ENCODE data around the gene FAM76A.
"Not testable (repeated sequence)": the region's sequence is repeated elsewhere in the genome, so short reads cannot be mapped to it uniquely, and the experiment has no call there.

FAM76A gene

DNA sequence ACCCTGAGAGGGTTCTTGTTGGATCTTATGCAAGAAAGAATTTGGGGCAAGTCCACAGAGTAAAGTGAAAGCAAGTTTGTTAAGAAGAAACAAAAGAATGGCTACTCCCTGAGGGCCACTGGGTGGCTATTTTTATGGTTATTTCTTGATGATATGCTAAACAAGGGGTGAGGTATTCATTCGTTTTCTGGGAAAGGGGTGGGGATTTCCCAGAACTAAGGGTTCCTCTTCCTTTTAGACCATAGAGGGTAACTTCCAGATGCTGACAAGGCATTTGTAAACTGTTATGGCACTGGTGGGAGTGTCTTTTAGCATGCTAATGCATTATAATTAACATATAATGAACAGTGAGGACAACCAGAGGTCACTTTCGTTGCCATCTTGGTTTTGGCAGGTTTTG, 35.6 kb upstream of the FAM76A start:
- Histone ChIP-seq H3K27me3 (ENCODE audit: insufficient read depth, low read length) (no peaks in the 10 kb centered on the region), H3K79me2 (ENCODE audit: control insufficient read depth, insufficient read depth, low read length, unreplicated experiment) (no peaks in the 10 kb centered on the region), H3K27ac (ENCODE audit: low read depth, low read length) (peak overlapping the region; percentile 38), H3K36me3 (ENCODE audit: insufficient read depth, low read length) (no peaks in the 10 kb centered on the region), H3K4me1 (ENCODE audit: control insufficient read depth, insufficient read depth, low read length, unreplicated experiment) (peaks cover 12% of the 10 kb centered on the region), H3K4me3 (ENCODE audit: low read depth, low read length) (peak overlapping the region; percentile 63), H2AFZ (ENCODE audit: low read length, unreplicated experiment) (peak overlapping the region; percentile 98)

DNA sequence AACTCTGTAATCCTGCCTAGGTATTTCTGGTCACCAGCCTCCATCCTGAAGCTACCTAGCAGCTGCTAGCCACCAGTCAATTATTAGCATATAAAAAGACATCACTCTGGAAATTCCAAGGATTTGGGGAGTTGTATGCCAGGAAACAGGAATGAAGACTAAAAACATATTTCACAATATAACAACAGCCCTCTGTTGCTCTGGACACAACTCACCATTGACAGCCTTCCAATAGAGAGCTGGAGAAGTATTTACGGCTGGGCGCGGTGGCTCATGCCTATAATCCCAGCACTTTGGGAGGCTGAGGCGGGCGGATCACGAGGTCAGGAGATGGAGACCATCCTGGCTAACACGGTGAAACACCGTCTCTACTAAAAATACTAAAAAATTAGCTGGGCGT, 28.9 kb upstream of the FAM76A start:
- not testable (repeated sequence) for H3K36me3 ChIP-seq (ENCODE audit: insufficient read depth, low read length); H3K79me2 ChIP-seq (ENCODE audit: control insufficient read depth, insufficient read depth, low read length, unreplicated experiment); H2AFZ ChIP-seq (ENCODE audit: low read length, unreplicated experiment); H3K27ac ChIP-seq (ENCODE audit: low read depth, low read length); H3K4me3 ChIP-seq (ENCODE audit: low read depth, low read length); H3K4me1 ChIP-seq (ENCODE audit: control insufficient read depth, insufficient read depth, low read length, unreplicated experiment); H3K27me3 ChIP-seq (ENCODE audit: insufficient read depth, low read length)

DNA sequence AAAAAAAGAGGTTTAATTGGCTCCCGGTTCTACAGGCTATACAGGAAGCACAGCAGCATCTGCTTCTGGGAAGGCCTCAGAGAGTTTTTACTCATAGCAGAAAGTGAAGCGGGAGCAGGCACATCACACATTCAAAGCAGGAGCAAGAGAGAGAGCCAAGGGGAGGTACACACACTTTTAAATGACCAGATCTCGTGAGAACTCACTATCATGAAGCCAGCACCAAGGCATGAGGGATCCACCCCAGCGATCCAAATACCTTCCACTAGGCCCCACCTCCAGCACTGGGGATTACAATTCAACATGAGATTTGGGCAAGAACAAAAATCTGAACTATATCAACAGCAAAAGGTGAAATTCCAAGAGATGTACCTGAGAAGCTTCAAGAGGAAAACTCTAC, 20.8 kb upstream of the FAM76A start:
- no peaks in the 10 kb centered on the region for H3K79me2 ChIP-seq (ENCODE audit: control insufficient read depth, insufficient read depth, low read length, unreplicated experiment)
- H3K27me3 ChIP-seq (ENCODE audit: insufficient read depth, low read length): peaks cover 3% of the 10 kb centered on the region; the same call in 1 of the 2 replicates
- no peak overlapping the region for H2AFZ ChIP-seq (ENCODE audit: low read length, unreplicated experiment)
- no peaks in the 10 kb centered on the region for H3K4me1 ChIP-seq (ENCODE audit: control insufficient read depth, insufficient read depth, low read length, unreplicated experiment)
- H3K36me3 ChIP-seq (ENCODE audit: insufficient read depth, low read length): no peaks in the 10 kb centered on the region
- no peak overlapping the region for H3K4me3 ChIP-seq (ENCODE audit: low read depth, low read length)
- H3K27ac ChIP-seq (ENCODE audit: low read depth, low read length): no peak overlapping the region

DNA sequence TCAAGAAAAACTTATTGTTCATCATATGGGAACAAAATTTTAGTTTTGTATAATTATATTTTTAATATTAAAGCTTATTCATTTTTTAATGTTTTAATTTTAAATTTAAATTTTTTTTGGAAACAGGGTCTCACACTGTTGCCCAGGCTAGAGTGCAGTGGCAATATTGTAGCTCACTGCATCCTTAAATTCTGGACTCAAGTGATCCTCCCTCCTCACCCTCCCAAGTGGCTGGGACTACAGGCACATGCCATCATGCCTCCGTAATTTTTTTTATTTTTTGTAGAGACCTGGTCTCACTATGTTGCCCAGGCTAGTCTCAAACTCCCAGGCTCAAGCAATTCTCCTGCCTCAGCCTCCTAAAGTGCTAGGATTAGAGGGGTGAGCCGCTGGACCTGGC, 20.2 kb upstream of the FAM76A start:
- no peak overlapping the region for H3K27ac ChIP-seq (ENCODE audit: low read depth, low read length)
- H3K79me2 ChIP-seq (ENCODE audit: control insufficient read depth, insufficient read depth, low read length, unreplicated experiment): no peaks in the 10 kb centered on the region
- H3K36me3 ChIP-seq (ENCODE audit: insufficient read depth, low read length): no peaks in the 10 kb centered on the region
- H3K4me3 ChIP-seq (ENCODE audit: low read depth, low read length): no peak overlapping the region
- H3K27me3 ChIP-seq (ENCODE audit: insufficient read depth, low read length): peaks cover 1% of the 10 kb centered on the region; the same call in 1 of the 2 replicates
- no peak overlapping the region for H2AFZ ChIP-seq (ENCODE audit: low read length, unreplicated experiment)
- H3K4me1 ChIP-seq (ENCODE audit: control insufficient read depth, insufficient read depth, low read length, unreplicated experiment): no peaks in the 10 kb centered on the region

DNA sequence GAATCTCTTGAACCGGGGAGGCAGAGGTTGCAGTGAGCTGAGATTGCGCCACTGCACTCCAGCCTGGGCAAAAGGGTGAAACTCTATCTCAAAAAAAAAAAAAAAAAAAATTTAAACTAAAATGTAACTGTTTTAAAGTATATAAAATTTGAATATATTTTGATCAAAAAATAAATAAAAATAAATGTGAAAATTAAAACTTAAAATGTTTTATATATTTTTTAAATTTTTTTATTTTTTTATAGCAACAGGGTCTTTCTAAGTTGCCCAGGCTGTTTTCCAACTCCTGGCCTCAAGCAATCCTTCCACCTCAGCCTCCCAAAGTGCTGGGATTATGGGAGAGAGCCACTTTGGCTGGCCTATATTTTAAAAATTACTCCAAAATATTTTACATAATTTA, 15.2 kb upstream of the FAM76A start:
- no peaks in the 10 kb centered on the region for H3K4me1 ChIP-seq (ENCODE audit: control insufficient read depth, insufficient read depth, low read length, unreplicated experiment)
- no peak overlapping the region for H3K27ac ChIP-seq (ENCODE audit: low read depth, low read length)
- no peaks in the 10 kb centered on the region for H3K36me3 ChIP-seq (ENCODE audit: insufficient read depth, low read length)
- 0 out of 2 replicates have a peak, but pooled peaks cover 2% of the 10 kb centered on the region for H3K27me3 ChIP-seq (ENCODE audit: insufficient read depth, low read length)
- H3K79me2 ChIP-seq (ENCODE audit: control insufficient read depth, insufficient read depth, low read length, unreplicated experiment): no peaks in the 10 kb centered on the region
- H2AFZ ChIP-seq (ENCODE audit: low read length, unreplicated experiment): no peak overlapping the region
- no peak overlapping the region for H3K4me3 ChIP-seq (ENCODE audit: low read depth, low read length)

DNA sequence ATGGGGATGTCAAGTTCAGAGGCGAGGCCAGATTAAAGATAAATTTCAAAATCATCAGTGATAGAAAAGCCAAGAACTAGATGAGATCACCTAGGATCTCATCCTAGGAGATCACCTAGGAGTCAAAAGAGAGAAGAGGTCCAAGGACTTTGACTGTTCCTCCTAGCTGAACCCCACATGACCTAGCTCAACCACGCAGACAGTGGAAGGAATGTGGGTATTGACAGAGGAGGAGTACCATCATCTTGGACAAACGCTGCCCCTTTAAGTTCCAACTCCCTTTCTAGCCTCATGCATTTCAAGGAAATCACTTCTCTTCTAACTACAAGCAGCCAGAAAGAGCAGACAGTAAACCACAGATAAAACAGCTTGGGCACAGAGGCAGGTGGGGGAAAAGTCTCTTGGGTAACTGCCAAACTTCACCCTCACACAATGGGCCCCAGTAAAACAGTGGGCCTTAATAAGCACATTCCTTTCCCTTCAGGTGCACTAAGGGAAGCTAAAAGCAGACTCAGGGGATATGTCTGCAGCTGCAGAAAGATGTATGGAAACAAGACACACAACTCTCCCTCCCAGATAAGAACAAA, 12.5 kb upstream of the FAM76A start:
- Histone ChIP-seq H3K36me3 (ENCODE audit: insufficient read depth, low read length) (no peaks in the 10 kb centered on the region), H3K27me3 (ENCODE audit: insufficient read depth, low read length) (peaks cover 21% of the 10 kb centered on the region), H2AFZ (ENCODE audit: low read length, unreplicated experiment) (no peak overlapping the region), H3K4me3 (ENCODE audit: low read depth, low read length) (no peak overlapping the region), H3K4me1 (ENCODE audit: control insufficient read depth, insufficient read depth, low read length, unreplicated experiment) (no peaks in the 10 kb centered on the region), H3K27ac (ENCODE audit: low read depth, low read length) (no peak overlapping the region), H3K79me2 (ENCODE audit: control insufficient read depth, insufficient read depth, low read length, unreplicated experiment) (no peaks in the 10 kb centered on the region)

DNA sequence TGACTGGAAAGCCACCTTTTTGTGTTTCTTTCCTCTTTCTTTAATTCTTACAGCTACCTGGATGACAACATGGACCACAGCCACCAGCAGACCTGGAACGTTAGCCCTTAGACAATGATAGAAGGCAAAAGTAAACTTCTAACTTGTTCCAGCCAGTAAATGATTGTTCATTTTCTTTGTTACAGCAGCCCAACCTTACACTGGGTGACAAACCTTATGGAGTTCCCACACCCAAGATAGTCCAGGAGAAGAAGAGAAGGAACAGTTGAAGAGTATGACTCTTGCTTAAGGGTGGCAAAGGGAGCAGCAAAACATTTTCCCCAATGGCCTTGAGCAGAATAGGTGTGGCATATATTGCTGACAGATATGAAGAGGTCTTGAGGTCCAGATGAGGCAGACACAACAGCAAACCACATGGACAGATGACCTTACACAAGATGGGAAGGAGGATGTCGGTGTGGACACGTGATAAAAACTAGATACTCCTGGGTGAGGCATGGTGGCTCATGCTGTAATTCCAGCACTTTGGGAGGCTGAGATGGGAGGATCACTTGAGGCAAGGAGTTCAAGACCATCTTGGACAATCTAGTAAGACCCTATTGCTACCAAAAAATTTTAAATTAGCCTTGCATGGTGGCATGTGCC, 11.8 kb upstream of the FAM76A start:
- H3K79me2 ChIP-seq (ENCODE audit: control insufficient read depth, insufficient read depth, low read length, unreplicated experiment): no peaks in the 10 kb centered on the region
- no peak overlapping the region for H3K4me3 ChIP-seq (ENCODE audit: low read depth, low read length)
- H3K36me3 ChIP-seq (ENCODE audit: insufficient read depth, low read length): no peaks in the 10 kb centered on the region
- H3K4me1 ChIP-seq (ENCODE audit: control insufficient read depth, insufficient read depth, low read length, unreplicated experiment): no peaks in the 10 kb centered on the region
- no peak overlapping the region for H3K27ac ChIP-seq (ENCODE audit: low read depth, low read length)
- no peak overlapping the region for H2AFZ ChIP-seq (ENCODE audit: low read length, unreplicated experiment)
- H3K27me3 ChIP-seq (ENCODE audit: insufficient read depth, low read length): peaks cover 21% of the 10 kb centered on the region

DNA sequence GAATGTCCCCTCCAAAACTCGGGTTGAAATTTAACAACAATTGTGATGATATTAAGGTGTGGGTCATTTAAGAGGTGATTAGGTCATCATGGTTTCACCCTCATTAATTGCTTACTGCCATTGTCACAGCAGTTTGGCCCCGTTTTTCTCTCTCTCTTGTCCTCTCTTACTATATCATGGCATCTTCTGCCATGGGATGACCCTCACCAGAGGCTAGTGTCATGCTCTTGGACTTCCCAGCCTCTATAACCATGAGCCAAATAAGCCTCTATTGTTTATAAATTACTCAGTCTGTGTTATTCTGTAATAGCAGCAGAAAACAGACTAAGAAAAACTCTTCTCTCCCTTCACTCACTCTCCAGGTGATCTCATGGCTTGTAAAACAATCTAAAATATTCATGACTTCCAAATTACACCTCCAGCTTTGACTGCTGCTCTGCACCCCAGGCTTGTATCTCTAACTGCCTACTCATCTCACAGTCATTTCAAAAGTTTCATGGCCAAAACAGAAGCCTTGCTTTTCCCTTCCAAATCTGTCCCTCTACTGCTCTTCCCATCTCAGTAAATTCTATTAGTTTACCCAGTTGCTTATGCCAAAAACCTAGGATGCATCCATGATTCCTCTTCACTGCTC, 9.4 kb upstream of the FAM76A start:
- H3K4me1 ChIP-seq (ENCODE audit: control insufficient read depth, insufficient read depth, low read length, unreplicated experiment): no peaks in the 10 kb centered on the region
- peaks cover 21% of the 10 kb centered on the region for H3K27me3 ChIP-seq (ENCODE audit: insufficient read depth, low read length)
- no peaks in the 10 kb centered on the region for H3K36me3 ChIP-seq (ENCODE audit: insufficient read depth, low read length)
- no peaks in the 10 kb centered on the region for H3K79me2 ChIP-seq (ENCODE audit: control insufficient read depth, insufficient read depth, low read length, unreplicated experiment)
- H3K27ac ChIP-seq (ENCODE audit: low read depth, low read length): no peak overlapping the region
- H3K4me3 ChIP-seq (ENCODE audit: low read depth, low read length): no peak overlapping the region
- H2AFZ ChIP-seq (ENCODE audit: low read length, unreplicated experiment): no peak overlapping the region

DNA sequence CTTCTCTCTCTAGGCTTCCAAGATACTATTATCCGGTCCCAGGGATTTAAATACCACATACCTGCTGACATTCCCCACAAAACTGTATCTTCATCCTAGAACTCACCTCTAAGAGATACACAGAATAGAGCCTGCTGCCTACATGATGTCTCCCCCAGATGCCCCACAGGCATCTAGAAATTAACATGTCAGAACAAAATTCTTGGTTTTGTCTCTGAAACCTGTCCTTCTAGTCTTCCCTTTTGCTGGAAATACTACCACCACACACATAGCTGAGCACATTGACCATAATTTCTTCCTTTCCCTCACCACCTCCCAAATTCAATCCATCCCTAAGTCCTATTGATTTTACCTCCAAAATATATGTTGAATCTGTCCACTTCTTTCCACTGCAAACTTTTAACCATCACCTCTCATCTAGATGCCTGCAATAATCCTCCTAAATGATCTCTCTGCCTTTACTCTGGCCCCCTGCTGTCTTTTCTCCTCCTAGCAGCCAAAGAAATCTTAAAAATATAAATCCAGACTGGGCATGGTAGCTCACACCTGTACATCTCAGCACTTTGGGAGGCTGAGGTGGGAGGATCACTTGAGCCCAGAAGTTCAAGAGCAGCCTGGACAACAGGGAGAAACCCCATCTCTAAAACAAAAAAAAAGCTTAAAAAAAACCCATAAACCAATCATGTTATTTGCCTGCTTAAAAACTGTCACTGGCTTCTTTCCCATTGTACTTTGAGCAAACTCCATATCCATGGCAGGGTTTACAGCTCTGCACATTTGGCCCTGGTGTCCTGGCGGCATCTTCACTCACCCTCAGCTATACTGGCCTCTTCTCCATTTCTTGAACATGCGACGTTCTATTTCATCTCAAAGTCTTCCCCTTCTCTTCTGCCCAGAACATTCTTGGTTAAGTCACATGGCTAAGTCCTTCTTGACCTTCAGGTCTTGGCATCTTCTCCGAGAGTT, 6.2 kb upstream of the FAM76A start:
- no peaks in the 10 kb centered on the region for H3K79me2 ChIP-seq (ENCODE audit: control insufficient read depth, insufficient read depth, low read length, unreplicated experiment)
- H3K27me3 ChIP-seq (ENCODE audit: insufficient read depth, low read length): peaks cover 21% of the 10 kb centered on the region
- no peak overlapping the region for H2AFZ ChIP-seq (ENCODE audit: low read length, unreplicated experiment)
- H3K4me1 ChIP-seq (ENCODE audit: control insufficient read depth, insufficient read depth, low read length, unreplicated experiment): peaks cover 3% of the 10 kb centered on the region
- no peak overlapping the region for H3K27ac ChIP-seq (ENCODE audit: low read depth, low read length)
- no peak overlapping the region for H3K4me3 ChIP-seq (ENCODE audit: low read depth, low read length)
- H3K36me3 ChIP-seq (ENCODE audit: insufficient read depth, low read length): no peaks in the 10 kb centered on the region

DNA sequence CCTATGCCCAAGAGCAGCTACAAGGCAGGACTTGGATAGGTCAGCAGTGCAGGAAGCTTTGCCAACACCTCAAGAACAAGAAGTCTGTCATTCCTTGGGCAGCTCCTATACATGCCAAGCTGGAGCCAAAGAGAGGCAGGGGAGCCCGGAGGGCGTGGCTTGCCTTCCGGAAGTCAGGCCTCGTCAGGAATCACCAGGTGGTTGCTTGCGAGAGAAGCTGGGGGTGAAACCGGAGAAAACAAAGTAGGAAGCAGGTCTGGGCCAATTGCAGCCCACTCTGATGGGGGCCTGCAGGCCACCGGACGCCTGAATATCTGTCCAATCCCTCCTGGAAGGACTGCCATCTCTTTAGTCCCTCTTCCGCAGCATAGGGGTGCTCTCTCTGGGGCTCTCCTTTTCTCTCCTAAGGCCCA, 794 bp upstream of the FAM76A start:
- H3K4me1 ChIP-seq (ENCODE audit: control insufficient read depth, insufficient read depth, low read length, unreplicated experiment): peaks cover 14% of the 10 kb centered on the region
- peak overlapping the region; percentile 71 for H3K4me3 ChIP-seq (ENCODE audit: low read depth, low read length)
- peak overlapping the region; percentile 88 for H3K27ac ChIP-seq (ENCODE audit: low read depth, low read length)
- H3K27me3 ChIP-seq (ENCODE audit: insufficient read depth, low read length): no peaks in the 10 kb centered on the region
- H2AFZ ChIP-seq (ENCODE audit: low read length, unreplicated experiment): peak overlapping the region; percentile 89
- H3K79me2 ChIP-seq (ENCODE audit: control insufficient read depth, insufficient read depth, low read length, unreplicated experiment): peaks cover 12% of the 10 kb centered on the region
- H3K36me3 ChIP-seq (ENCODE audit: insufficient read depth, low read length): no peaks in the 10 kb centered on the region
